Activated effector memory CD4-positive, alpha-beta T cell treated with Interleukin-2 at 50 U/mL for 16 hours (primary cell): Measurements from ENCODE around the gene IGDCC3.

Experiments
- DNase-seq: peaks from one replicate; pipeline ENCODE4 v3.0.0-alpha.2; 2020

Gene IGDCC3

DNA sequence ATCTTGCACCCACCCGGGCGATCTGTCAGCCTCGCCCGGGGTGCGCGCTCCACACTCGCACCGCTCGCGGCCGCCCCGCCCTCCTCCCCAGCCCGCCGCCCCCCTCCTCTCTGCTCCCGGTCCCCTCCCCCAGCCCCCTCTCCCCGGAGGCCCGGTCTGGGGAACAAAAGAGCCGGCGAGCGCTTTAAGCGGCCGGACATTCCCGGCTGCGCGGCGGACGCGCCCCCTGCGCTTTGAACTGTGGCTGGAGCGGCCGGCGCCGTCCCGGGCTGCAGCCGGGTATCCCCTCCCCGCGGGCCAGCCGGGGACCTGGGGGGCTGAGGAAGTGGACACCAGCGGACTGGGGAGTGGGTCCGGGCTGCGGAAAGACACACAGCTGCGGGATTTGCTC is at the start of gene IGDCC3:
Gene IGDCC3, minus strand, starts transcription at position 27 of the 391 bp plus-strand sequence. CDS start 214 bp downstream, outside the sequence.
- no peak for DNase-seq

- no peak for DNase-seq
These were observed 48.5 kb upstream of the IGDCC3 start for GRCh38 chr15:65426216-65426853.

DNA sequence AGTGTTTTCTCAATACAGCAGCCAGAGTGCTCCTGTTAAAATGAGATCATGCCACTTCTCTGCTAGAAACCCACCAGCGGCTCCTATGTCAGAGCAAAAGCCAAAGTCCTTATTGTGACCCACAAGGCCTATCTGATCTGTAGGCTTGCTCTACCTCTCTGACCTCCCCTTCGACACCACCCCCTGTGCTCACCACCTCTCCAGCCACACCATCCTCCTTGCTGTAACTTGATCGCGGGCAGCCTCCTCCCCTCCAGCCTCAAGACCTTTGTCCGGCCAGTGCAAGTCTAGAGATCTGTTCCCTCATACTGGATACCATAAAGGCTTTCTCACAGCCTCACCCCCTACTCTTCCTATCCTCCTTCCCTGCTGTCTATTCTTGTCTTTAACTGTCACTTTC is 46.9 kb upstream of the IGDCC3 start:
- DNase-seq = no peak

- DNase-seq = no peak
These were observed 46.3 kb upstream of the IGDCC3 start for GRCh38 chr15:65423976-65424679.

GRCh38 chr15:65423150-65423975 is 45.6 kb upstream of the IGDCC3 start:
- DNase-seq = no peak

DNA sequence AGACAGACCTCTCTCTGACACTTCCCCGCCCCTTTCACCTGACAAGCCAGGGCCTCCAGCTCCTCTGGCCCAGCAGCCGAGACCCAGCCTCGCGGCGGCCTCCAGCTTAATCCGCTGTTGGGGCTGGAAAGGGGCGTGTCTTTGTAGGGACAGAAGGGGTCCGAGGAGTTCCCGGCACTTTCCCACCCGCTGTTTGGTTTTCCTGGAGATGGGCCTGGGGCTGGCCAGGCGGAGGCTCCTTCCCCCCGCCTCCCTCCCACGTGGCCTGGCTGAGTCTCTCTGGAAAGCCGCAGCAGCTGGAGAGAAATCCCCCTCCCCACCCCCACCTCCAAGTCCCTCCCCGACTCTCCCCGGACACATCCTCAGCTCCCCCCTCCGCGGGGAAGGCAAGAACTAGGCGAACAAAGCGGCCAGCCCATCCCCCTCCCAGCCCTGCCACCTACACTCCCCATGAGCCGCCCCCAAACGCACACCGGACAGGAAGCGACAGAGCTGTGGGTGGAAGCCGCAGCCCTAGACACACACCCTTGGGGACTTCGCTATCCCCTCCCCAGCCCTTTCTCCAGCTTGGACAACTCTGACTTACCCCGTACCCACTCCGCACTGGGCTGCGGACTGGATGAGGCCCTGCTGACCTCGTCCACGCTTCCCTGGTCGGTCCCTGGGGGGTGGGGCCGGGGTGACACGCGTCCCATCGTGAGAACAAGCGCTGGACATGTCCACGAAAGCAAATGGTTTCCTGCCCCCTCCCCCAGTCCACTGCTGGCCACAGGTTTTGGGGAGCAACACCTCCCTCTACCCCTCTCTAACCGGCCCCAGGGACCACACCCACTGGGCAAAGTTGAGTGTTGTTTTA is 43.8 kb upstream of the IGDCC3 start:
- no peak for DNase-seq

DNA sequence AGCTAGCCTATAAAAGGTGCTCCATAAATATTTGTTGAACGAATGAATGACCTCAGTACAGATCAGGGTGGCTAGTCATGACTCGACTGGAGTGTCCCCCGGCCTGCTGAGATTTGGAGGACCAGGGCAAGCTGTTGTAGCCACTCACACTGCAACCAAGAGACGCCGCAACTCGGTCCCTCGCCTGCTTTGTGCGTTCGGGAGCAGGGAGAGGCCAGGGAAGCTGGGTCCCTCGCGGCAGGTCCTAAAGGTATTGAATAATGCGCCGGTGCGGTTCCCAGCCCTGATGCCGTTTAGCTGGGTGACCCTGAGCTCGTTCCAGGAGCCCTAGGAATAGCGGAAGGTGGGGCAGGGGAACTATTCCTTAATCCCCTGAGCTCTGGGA is 43.2 kb upstream of the IGDCC3 start:
- no peak for DNase-seq

DNA sequence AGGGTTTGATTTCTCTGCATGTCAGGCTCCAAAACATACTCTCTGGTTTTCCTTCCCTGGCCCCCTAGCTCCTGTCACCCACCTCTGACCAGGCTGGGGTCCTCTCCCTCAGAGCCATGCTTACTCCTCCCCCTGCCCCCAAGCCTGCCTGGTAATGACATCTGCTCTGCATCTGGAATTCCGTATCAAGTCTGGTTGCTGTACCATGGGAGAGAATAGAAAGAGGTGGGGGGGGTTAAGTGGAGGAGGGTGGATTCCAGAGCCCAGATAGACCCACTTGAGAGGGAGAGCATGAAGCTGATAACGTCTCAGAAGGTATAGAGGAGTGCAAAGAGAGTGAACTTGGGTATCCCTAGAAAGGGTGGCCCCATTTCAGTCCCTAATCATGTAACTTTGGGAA is 40.8 kb upstream of the IGDCC3 start:
- DNase-seq = no peak

DNA sequence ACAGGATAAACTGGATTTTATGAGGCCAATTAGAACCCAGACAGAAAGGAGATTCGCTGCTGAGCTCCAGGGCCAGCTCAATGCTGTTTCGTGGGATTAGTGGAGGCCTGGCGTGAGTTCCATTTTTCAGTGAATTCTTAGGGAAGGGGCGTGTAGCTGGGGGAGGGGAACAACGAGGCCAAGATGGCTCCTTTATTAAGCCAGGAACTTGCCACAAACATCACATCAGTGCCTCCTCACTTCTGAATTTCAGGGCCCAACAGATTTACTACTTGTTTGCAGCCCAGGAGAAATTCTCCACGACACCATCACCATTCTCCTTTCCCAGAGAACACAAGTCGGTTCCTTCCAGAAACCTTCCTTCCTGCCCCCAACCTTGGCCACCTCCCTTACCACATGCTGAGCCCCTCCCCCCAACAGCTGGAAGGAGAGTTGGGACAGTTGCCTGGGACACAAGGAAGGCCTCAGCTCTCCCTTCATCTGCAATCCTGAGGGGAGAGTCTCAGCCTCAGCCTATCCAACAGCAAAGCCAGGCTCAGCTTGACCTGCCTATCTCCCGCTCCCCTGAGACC is 39.1 kb upstream of the IGDCC3 start:
- no peak for DNase-seq

- no peak for DNase-seq
These were observed 37.2 kb upstream of the IGDCC3 start for GRCh38 chr15:65414841-65415621.

- DNase-seq = no peak
These were observed 36.0 kb upstream of the IGDCC3 start for GRCh38 chr15:65413760-65414144.

DNA sequence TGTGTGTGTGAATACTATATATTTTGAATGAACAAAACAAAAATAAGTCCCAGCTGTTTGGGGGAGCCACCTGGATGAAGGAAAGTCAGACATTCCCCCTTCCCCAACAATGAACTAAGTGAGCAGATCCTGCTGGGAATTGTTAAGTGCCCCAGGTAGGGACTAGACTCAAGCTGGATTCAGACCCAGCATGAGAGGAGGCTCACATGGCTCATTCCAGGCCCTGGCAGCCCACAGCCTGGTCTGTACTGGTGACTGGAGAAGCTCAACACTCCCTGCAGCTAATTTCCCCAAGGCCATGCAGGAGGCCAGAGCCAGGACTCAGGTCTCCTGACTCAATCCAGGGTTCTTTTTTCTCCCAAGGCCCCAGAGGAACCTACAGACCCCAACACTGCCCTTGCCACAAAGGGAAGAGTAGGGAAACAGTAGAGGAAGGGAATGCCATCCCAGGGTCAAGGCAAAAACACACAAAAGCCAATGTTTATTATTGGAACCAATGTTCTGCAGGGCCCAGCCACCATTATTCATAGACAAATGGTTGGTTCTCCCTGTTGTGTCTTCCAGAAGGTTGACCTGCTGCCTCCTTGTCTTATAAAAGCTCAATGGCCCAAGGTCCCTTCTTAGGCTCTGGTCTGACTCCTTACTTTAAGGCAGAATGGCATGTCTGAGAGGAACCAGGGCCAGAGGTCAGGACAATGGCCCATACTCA is 35.4 kb upstream of the IGDCC3 start:
- no peak for DNase-seq

- DNase-seq = no peak
These were observed 34.8 kb upstream of the IGDCC3 start for GRCh38 chr15:65412556-65412955.

GRCh38 chr15:65411465-65412071 is 33.8 kb upstream of the IGDCC3 start:
- DNase-seq = no peak

- DNase-seq = no peak
These were observed 33.2 kb upstream of the IGDCC3 start for GRCh38 chr15:65410972-65411371.

GRCh38 chr15:65410036-65410435 is 32.2 kb upstream of the IGDCC3 start:
- DNase-seq = no peak

DNA sequence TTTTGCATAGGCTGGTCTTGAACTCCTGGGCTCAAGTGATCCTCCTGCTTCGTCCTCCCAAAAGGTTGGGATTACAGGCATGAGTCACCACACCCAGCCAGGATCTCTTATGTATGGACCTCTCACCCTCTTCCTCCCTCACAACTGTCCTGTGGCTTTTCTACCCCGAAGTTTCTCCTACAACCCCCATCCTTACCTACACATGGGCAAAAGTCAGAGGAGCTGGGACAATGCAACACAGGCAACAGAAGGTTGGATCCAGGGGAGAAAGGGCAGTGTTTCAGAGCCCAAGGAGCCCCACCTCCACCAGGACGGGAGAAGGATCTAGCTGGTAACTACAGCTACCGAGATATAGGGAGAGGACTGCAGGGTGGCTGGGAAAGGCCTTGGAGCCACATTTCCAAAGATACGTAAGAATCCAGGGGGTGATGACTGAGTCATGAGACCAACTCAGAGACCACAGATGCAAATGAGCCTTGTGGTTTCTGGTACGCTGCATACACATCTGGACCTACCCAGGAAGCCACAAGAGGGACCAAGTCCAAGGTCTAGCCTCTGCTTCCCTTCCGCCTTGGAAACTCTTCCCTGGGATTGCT is 31.3 kb upstream of the IGDCC3 start:
- no peak for DNase-seq

DNA sequence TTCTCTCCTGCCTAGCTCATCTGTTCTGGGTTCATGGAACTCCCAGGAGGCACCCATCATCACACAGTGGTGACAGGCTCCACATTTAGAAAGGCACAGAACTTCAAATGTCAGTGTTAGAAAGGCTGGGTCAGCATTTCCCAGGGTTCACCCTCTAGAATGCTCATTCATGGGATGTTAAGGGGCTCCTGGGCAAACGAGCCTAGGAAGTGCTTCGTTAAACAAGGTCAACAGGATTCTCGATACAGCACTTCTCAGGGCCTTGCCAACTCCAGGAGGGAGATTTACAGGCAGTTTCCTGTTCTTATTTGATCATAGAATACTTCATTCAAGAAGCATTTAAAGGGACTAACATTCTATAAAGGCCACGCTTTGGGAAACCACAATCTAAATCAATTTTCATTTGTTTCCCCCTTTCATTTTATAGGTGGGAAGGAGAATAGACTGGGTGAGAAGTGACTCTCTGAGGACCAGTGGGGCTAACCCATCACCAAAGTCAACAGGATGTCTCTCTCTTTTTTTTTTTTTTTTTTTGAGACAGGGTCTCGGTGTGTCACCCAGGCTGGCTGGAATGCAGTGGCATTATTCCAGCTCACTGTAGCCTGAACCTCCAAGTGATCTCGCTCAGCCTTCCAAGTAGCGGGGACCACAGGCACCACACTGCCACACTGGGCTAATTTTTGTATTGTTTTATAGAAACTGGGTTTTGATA is 30.7 kb upstream of the IGDCC3 start:
- no peak for DNase-seq

- DNase-seq = no peak
These were observed 28.7 kb upstream of the IGDCC3 start for GRCh38 chr15:65406424-65407000.
